Thyroid gland (tissue), 4 donors: ENCODE measurements around the gene TIPIN. TPM values are rescaled to one million over a fixed set of nuclear protein-coding genes. Genes with fewer than 3 reads are reported as not detected.
"Not testable (repeated sequence)": the region's sequence is repeated elsewhere in the genome, so short reads cannot be mapped to it uniquely, and the experiment has no call there.

Source experiments
- DNase-seq, 2 donors: peaks; one replicate each; pipeline ENCODE4 v3.0.0-alpha.2; 2019
- H3K27ac ChIP-seq, 3 donors: fragments of 200-600 bp; sonication (generic); 1 replicate in 2 of 3; 2 replicates in 1 of 3; pipeline ENCODE4 v1.5.1; 2016 to 2019; ENCODE audit warnings: mild to moderate bottlenecking in 1 of 3, moderate library complexity in 1 of 3
- H3K27me3 ChIP-seq: fragments of 200-600 bp; sonication (generic); one replicate; pipeline ENCODE4 v1.5.1; 2019
- H3K36me3 ChIP-seq, 2 donors: fragments of 200-600 bp; sonication (generic); one replicate each; pipeline ENCODE4 v1.5.1; 2016 to 2019
- H3K4me1 ChIP-seq, 2 donors: fragments of 200-600 bp; sonication (generic); one replicate each; pipeline ENCODE4 v1.5.1; 2017 to 2019
- H3K4me3 ChIP-seq, 3 donors: fragments of 200-600 bp; sonication (generic); replicated peaks in 1 of 3; 1 replicate in 2 of 3; 2 replicates in 1 of 3; pipeline ENCODE4 v1.5.1; 2016; ENCODE audit warnings: mild to moderate bottlenecking in 1 of 3
- H3K9me3 ChIP-seq: fragments of 200-600 bp; sonication (generic); one replicate; pipeline ENCODE4 v1.5.1; 2017
- POLR2A ChIP-seq, 2 donors: fragments of 450-650 bp; IDR thresholded peaks; one replicate each; pipeline ENCODE4 v1.6.1; 2017; ENCODE audit warnings: antibody characterized with exemption in 2 of 2, mild to moderate bottlenecking in 2 of 2, moderate library complexity in 1 of 2
- WGBS, 2 donors: methylation state at CpG; one replicate each; pipeline ENCODE4 v1.1.5; 2017; 5-methylcytosine and 5-hydroxymethylcytosine counted together
- intact Hi-C: fragments of 100-400 bp; cut with DNase I; formaldehyde crosslinking; loops from one replicate; pipeline ENCODE4 v1.15.1; 2023
- total RNA-seq, 4 donors: library from RNA; depleted of rRNA; stranded (reverse); fragments of >200 nt; gene quantifications; one replicate each; pipeline ENCODE4 v1.2.3, GENCODE V29; 2016
- TF ChIP-seq, protein P1 (sequence below), 6 experiments: fragments of 200-600 bp in 3 of 6; fragments of 450-650 bp in 3 of 6; sonication (generic) in 3 of 6; IDR thresholded peaks; one replicate each; pipeline ENCODE4 v1.5.1; 2016 to 2019; ENCODE audit warnings: antibody characterized with exemption in 6 of 6, mild to moderate bottlenecking in 2 of 6, inconsistent platforms in 1 of 6, moderate library complexity in 1 of 6

TIPIN gene
- total RNA-seq, 4 donors from 2014 or later = 4.5 to 7.5 (median 6.5) TPM

DNA sequence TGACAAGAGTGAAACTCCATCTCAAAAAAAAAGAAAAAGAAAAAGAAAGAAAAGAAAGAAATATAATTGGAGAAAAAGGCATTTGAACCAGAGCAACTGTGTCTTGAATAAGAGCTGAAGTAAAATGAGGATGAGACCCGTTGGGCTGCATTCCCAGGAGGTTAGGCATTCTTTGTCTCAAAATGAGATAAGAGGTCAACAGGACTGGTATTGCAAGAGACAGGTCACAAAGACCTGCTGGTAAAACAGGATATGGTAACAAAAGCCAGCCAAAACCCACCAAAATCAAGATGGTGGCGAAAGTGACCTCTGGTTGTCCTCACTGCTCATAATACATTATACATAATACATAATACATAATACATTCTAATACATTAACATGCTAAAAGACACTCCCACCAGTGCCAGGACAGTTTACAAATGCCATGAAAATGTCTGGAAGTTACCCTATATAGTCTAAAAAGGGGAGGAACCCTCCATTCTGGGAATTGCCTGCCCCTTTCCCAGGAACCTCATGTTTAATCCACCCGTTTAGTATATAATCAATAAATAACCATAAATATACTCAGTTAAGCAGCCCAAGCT, 8.6 kb upstream of the TIPIN start:
- no peaks in the 10 kb centered on the region for H3K9me3 ChIP-seq
- H3K36me3 ChIP-seq = no peaks in the 10 kb centered on the region
- peaks cover 0 to 2% of the 10 kb centered on the region in 2 donors for H3K4me1 ChIP-seq
- intact Hi-C loops = no loop called here
- WGBS, 2 donors = 84 to 86% methylated on average over 3 of the region's 3 CpGs
- H3K4me3 ChIP-seq = no peak overlapping the region
- DNase-seq = no peak
- H3K27me3 ChIP-seq = no peaks in the 10 kb centered on the region
- H3K27ac ChIP-seq = no peak overlapping the region
- TF ChIP-seq, protein P1, sequence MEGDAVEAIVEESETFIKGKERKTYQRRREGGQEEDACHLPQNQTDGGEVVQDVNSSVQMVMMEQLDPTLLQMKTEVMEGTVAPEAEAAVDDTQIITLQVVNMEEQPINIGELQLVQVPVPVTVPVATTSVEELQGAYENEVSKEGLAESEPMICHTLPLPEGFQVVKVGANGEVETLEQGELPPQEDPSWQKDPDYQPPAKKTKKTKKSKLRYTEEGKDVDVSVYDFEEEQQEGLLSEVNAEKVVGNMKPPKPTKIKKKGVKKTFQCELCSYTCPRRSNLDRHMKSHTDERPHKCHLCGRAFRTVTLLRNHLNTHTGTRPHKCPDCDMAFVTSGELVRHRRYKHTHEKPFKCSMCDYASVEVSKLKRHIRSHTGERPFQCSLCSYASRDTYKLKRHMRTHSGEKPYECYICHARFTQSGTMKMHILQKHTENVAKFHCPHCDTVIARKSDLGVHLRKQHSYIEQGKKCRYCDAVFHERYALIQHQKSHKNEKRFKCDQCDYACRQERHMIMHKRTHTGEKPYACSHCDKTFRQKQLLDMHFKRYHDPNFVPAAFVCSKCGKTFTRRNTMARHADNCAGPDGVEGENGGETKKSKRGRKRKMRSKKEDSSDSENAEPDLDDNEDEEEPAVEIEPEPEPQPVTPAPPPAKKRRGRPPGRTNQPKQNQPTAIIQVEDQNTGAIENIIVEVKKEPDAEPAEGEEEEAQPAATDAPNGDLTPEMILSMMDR (IDR thresholded peaks at IDR 0.05) = no peak
- no peak for TF ChIP-seq POLR2A (IDR thresholded peaks at IDR 0.05)

DNA sequence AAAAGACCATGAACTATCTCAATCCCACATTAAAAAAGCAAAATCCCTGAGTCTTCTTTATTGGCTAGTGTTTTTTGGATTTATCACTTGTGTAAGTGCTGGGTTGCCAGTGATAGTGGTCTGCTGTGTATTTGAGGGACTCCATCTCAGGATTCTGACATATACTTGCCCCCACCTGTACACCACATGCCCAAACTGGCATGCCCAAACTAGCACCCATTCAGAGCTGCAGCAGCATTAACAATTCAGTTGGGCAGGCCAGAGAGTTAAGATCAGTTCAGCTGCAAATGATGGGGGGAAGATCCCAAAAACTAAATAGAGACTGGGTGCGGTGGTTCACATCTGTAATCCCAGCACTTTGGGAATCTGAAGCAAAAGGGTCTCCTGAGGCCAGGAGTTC, 6.3 kb upstream of the TIPIN start:
- no peak for DNase-seq
- TF ChIP-seq POLR2A (IDR thresholded peaks at IDR 0.05) = no peak
- TF ChIP-seq, protein P1 (IDR thresholded peaks at IDR 0.05) = no peak
- no peaks in the 10 kb centered on the region for H3K9me3 ChIP-seq
- intact Hi-C loops = no loop called here
- no peak overlapping the region for H3K4me3 ChIP-seq
- H3K27ac ChIP-seq = no peak overlapping the region
- WGBS, 2 donors = 75 to 80% methylated on average over 1 of the region's 1 CpG
- no peaks in the 10 kb centered on the region for H3K36me3 ChIP-seq
- H3K4me1 ChIP-seq = no peaks in the 10 kb centered on the region
- no peaks in the 10 kb centered on the region for H3K27me3 ChIP-seq

DNA sequence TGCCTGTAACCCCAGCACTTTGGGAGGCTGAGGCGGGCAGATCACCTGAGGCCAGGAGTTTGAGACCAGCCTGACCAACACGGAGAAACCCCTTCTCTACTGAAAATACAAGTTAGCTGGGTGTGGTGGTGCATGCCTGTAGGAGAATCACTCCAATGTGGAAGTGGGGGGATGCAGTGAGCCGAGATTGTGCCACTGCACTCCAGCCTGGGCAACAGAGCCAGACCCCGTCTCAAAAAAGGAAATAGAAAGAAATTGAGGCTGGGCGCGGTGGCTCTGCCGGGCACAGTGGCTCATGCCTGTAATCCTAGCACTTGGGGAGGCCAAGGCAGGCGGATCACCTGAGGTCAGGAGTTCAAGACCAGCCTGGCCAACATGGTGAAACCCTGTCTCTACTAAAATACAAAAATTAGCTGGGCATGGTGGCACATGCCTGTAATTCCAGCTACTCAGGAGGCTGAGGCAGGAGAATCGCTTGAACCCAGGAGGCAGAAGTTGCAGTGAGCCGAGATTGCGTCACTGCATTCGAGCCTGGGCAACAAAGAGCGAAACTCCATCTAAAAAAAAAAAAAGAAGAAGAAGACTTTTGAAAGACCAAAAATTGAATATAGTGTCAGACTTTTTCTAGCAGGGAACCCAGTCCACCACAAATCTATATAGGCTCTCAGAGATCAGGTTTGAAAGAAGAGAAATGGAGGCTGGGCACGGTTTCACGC, 5.4 kb upstream of the TIPIN start:
- H3K9me3 ChIP-seq, H3K27me3 ChIP-seq, DNase-seq, H3K27ac ChIP-seq, H3K36me3 ChIP-seq, intact Hi-C loops, H3K4me3 ChIP-seq, H3K4me1 ChIP-seq: not testable (repeated sequence)
- 84 to 87% methylated on average over 15 of the region's 15 CpGs for WGBS, 2 donors

- Histone ChIP-seq H3K27me3 (no peaks in the 10 kb centered on the region), H3K36me3 (no peaks in the 10 kb centered on the region), H3K9me3 (no peaks in the 10 kb centered on the region), H3K4me3 (no peak overlapping the region), H3K4me1 (peaks cover 0 to 6% of the 10 kb centered on the region in 2 donors), H3K27ac (no peak overlapping the region)
- TF ChIP-seq, protein P1 (IDR thresholded peaks at IDR 0.05) = no peak
- TF ChIP-seq POLR2A (IDR thresholded peaks at IDR 0.05) = no peak
- 88 to 90% methylated on average over 7 of the region's 7 CpGs for WGBS, 2 donors
- no peak for DNase-seq
- intact Hi-C loops = no loop called here
Observed at GRCh38 chr15:66359740-66360139, 3.3 kb upstream of the TIPIN start.

- WGBS, 2 donors = 4 to 5% methylated on average over 12 of the region's 12 CpGs
- Histone ChIP-seq H3K36me3 (peaks cover 0 to 3% of the 10 kb centered on the region in 2 donors), H3K9me3 (no peaks in the 10 kb centered on the region), H3K27me3 (no peaks in the 10 kb centered on the region), H3K4me3 (peak overlapping the region in 2 of 3 donors; percentile 36 to 39), H3K27ac (peak overlapping the region in 2 of 3 donors; percentile 20 to 48), H3K4me1 (peaks cover 0 to 6% of the 10 kb centered on the region in 2 donors)
- TF ChIP-seq POLR2A (IDR thresholded peaks at IDR 0.05) = no peak
- TF ChIP-seq, protein P1 (IDR thresholded peaks at IDR 0.05) = no peak
- intact Hi-C loops = no loop called here
- DNase-seq = peak in 1 of 2 donors; percentile 3
Observed at GRCh38 chr15:66356077-66356358, 467 bp downstream of the TIPIN start.

DNA sequence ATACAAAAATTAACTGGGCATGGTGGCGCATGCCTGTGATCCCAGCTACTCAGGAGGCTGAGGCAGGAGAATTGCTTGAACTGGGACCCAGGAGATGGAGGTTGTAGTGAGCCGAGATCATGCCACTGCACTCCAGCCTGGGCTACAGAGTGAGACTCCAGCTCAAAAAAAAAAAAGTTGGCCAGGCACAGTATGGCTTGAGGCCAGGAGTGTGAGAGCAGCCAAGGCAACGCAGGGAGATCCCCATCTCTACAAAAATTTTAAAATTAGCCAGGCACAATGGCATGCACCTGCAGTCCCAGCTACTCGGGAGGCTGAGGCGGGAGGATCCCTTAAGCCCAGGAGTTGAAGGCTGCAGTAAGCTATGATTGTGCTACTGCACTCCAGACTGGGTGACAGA, 8.0 kb downstream of the TIPIN start:
- WGBS, 2 donors = 47 to 50% methylated on average over 5 of the region's 5 CpGs
- H3K36me3 ChIP-seq, intact Hi-C loops: not testable (repeated sequence)

More for the DNA sequence above, 8.0 kb downstream of the TIPIN start:
- DNase-seq = peak in 1 of 2 donors; percentile 6
- H3K27me3 ChIP-seq, H3K4me3 ChIP-seq, H3K27ac ChIP-seq, H3K9me3 ChIP-seq, H3K4me1 ChIP-seq: not testable (repeated sequence)
